Adrenal gland (tissue), 5 donors: ENCODE results near the gene ATP13A5.

Experiments
- CTCF ChIP-seq, 6 experiments: fragments of 450-650 bp in 4 of 6; fragments of 200-600 bp in 2 of 6; sonication (generic) in 1 of 6; IDR thresholded peaks; 1 replicate in 5 of 6; 2 replicates in 1 of 6; pipeline versions ENCODE4 v1.5.1 to v1.8.0; 2016 to 2021; ENCODE audit warnings: antibody characterized with exemption in 6 of 6, mild to moderate bottlenecking in 2 of 6, moderate library complexity in 1 of 6
- POLR2A ChIP-seq, 2 donors: fragments of 450-650 bp; IDR thresholded peaks; one replicate each; pipeline ENCODE4 v1.6.1; 2017; ENCODE audit warnings: antibody characterized with exemption in 2 of 2, mild to moderate bottlenecking in 2 of 2, moderate library complexity in 1 of 2
- donor health status: DM: no; HTN: no; CAD: no.

DNA sequence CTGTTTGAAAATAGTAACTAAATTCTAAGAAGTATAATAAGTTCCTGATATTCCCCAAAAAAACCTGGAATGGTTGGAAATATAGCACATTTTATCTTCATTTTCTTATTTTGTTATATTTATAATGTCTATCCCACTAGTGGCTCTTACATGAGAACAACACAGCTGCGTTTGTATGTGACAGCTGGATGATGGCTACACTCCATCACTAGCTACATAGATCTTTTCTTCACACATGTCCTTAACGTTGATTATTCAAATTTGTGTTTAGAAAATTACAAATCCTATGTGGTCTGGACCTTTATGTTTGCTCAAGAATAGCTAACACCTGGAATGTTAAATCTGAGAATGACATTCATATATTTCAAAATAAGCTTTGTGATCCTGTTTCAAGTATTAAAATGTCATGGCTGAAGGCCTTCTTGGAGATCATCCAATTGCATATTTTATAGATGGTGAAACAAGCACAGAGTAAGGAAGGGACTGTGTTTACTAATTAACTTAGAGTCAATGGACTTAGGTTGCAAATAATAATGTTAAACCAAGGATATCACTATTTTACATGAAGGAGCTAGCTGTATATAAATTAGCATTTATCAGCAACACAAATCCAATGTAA is 60.8 kb downstream of the ATP13A5 start:
- TF ChIP-seq CTCF (IDR thresholded peaks at IDR 0.05) (no peak), POLR2A (IDR thresholded peaks at IDR 0.05) (no peak)
